GM18870 (cell line): ENCODE data around the gene EGFR.

Experiments
- ATAC-seq: cut with Tn5 transposase; IDR thresholded peaks from one replicate; pipeline ENCODE4 v1.9.1; 2021; ENCODE audit warnings: moderate library complexity; ENCODE audit not compliant: unreplicated experiment

The EGFR gene

GRCh38 chr7:55206235-55207029 is 187.6 kb downstream of the EGFR start:
- ATAC-seq, result peak; percentile 62

- no peak for ATAC-seq
These were observed 188.8 kb downstream of the EGFR start for GRCh38 chr7:55207436-55208125.

- ATAC-seq, result no peak
These were observed 190.5 kb downstream of the EGFR start for GRCh38 chr7:55209366-55209765.

DNA sequence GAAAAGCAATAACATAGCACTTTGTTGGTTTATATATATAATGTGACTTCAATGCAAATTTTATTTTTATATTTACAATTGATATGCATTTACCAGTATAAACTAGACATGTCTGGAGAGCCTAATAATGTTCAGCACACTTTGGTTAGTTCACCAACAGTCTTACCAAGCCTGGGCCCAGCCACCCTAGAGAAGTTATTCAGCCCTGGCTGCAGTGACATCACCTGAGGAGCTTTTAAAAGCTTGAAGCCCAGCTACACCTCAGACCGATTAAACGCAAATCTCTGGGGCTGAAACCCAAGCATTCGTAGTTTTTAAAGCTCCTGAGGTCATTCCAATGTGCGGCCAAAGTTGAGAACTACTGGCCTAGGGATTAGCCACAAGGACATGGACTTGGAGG is 191.4 kb downstream of the EGFR start:
- no peak for ATAC-seq

- no peak for ATAC-seq
These were observed 191.9 kb downstream of the EGFR start for GRCh38 chr7:55210716-55211115.

- ATAC-seq, result no peak
These were observed 192.9 kb downstream of the EGFR start for GRCh38 chr7:55211726-55212125.

DNA sequence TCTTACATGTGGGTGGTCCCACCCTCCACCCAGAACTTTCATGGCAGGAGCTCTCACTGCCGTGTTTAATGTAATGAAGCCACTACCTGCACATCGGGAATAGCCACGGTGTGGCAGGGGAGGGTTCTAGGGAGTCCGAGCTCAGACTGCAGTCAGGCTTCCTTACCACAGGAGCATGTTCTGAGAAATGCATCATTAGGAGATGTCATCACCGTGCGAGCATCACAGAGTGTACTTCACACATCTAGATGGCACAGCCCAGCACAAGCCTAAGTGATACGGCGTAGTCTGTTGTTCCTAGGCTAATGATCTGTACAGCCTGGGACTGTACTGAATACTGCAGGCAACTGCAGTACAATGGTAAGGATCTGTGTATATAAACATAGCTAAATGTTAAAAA is 193.4 kb downstream of the EGFR start:
- ATAC-seq, result no peak

DNA sequence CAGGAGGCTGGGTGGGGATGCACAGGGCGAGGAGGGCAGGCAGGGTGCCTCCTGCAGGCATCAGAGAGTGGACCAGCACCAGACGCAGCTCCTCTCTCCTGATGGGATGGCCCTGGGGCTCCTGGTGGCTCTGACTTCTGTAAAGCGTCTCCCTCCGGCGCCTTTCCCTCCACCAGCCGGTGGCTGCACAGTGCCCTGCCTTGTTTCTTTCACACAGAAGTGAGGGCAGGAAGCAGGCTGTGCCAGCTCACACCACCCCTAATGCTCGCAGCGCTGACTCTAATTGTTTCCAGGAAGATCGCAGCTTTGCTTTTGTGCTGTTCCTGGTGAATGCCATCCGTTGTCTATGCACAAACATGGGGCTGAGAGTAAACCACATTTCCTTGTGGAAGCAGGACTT is 194.0 kb downstream of the EGFR start:
- no peak for ATAC-seq

GRCh38 chr7:55214707-55215106 is 195.9 kb downstream of the EGFR start:
- ATAC-seq, result no peak

- ATAC-seq, result no peak
These were observed 204.2 kb downstream of the EGFR start for GRCh38 chr7:55223023-55223422.

GRCh38 chr7:55224111-55224510 is 205.3 kb downstream of the EGFR start:
- ATAC-seq, result no peak

- no peak for ATAC-seq
These were observed 206.0 kb downstream of the EGFR start for GRCh38 chr7:55224810-55225209.

DNA sequence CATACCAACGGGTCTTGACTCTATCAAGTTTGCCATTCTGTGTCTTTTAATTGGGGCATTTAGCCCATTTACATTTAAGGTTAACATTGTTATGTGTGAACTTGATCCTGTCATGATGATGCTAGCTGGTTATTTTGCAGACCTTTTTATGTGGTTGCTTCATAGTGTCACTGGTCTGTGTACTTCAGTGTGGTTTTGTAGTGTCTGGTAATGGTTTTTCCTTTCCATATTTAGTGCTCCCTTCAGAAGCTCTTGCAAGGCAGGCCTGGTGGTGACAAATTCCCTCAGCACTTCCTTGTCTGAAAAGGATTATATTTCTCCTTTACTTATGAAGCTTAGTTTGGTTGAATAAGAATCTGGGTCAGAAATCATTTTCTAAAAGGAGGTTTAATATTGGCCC is 211.2 kb downstream of the EGFR start:
- no peak for ATAC-seq

DNA sequence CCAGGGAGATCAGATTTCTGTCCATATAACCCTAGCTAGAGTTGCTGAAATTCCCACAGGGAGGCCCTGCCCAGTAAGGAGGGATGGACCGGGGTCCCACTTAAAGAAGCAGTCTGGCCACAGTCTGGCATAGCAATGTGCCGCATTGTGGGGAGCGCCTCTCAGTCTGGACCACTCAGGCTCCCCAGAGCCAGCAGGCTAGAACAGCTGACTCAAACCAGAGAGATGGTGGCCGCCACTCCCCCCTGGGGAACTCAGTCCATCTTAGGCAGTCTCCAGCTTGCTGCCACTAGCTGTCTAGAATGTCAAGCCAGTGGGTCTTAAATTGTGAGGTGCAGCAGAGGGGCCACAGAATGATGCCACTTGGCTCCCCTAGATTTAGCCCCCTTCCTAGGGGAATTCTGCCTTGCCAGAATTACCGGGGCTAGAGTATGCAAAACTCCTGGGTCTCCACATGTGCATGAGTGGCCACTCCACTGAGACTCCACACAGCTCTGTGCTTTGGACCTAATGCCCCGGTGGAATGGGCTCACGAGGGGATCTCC is 213.0 kb downstream of the EGFR start:
- ATAC-seq, result no peak

DNA sequence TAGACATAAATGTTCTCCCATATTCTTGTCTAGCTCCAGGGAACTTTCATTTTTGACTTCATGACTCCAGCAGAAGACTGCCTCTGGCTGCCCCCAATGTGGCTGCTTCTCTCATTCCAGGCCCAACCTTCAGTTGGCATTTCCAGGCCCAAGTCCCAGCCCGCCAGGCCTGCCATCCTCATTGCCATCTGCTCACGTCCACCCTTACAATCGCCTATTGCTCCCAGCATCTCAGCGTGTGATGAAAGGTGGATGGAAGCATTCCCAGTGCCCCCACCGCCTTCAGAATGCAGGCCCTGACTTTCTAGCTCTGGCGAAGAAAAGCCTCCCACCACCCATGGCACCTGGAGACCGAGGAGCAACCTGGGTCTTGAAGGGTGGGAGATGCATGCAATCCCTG is 214.2 kb downstream of the EGFR start:
- no peak for ATAC-seq

- ATAC-seq, result no peak
These were observed 215.6 kb downstream of the EGFR start for GRCh38 chr7:55234408-55234807.

- ATAC-seq, result no peak
These were observed 216.3 kb downstream of the EGFR start for GRCh38 chr7:55235115-55235514.

DNA sequence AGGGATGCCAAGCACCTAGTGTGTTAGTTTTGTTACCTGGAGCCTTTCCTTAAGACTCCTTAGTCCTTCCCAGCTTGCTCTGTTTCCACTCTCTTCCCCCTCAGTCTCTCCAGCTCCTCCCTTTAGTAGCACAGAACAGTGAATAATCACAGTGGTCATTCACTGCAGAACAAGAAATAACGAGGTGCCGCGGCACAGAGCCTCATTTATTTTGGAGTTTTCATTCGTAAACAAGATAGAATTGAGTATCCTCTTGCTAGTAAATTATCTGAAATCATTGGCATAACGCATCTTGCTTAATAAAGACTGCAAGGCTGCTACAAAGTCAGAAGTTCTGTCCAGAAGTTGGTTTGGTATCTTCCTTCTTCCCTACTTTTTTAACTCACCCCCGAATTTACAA is 217.0 kb downstream of the EGFR start:
- ATAC-seq, result no peak

DNA sequence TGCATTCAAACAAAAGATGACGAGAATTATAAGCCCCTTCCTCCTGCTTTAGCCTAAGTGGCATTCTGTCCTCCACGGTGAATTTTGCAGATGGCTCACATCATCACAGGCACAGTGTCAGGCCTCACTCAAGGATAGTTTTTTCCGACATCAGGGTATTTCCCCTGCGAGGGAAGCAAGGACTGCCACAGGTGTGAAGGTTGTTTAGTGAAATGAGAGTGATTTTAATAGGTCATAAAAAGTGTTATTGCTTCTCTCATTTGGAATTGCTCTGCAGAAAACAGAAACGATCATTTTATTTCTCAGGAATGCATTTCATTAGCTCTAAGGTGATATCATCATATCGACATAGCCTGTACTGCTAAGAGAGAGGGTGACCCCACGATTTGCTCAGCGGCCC is 217.7 kb downstream of the EGFR start:
- ATAC-seq, result no peak

GRCh38 chr7:55237156-55237893 is 218.5 kb downstream of the EGFR start:
- no peak for ATAC-seq

DNA sequence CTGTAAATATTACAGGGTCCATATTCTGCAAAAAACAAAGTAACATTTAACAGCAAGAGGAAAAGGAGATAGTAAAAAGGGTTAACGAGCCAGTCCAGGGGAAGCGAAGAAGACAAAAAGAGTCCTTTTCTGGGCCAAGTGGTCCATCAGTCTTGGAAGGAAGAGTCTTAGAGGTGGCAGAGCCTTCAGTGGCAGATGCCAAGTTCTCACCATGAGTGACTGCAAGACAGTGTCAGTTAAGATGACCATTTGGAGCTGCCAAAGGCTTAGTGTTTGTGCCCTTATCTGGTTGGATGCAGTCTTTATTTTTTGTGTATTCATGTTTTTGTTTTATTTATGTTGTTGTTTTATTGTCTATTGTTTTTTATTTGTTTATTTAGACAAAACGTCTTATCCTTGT is 220.6 kb downstream of the EGFR start:
- ATAC-seq, result no peak
